IMR-90 (cell line): ENCODE measurements around the gene PTPRK. TPM values are rescaled to one million over a fixed set of nuclear protein-coding genes. Genes with fewer than 3 reads are reported as not detected.

Source experiments
- ATAC-seq: fragments of 200-7000 bp; cut with Tn5 transposase; 2 replicates; pipeline ENCODE4 v1.9.1; 2020; ENCODE audit warnings: low read depth, mild to moderate bottlenecking, moderate library complexity
- BruUV-seq: library from RNA; stranded (reverse); fragments of 400-500 nt; replicated peaks from 2 replicates; lab custom pipeline; 2021; lab: Mats Ljungman, UMichigan
- CTCF ChIA-PET: fragments of 300-600 bp; formaldehyde crosslinking; extraction: SDS; loops from one replicate; lab custom pipeline; 2021; ENCODE audit warnings: antibody characterized with exemption; lab: Yijun Ruan, JAX
- POLR2A ChIA-PET: fragments of 300-600 bp; sonication (Branson Sonifier 250); formaldehyde crosslinking; loops from one replicate; lab custom pipeline; 2022; ENCODE audit warnings: antibody characterized with exemption; ENCODE audit not compliant: unreplicated experiment; lab: Charles Lee
- DNase-seq: peaks from one replicate; pipeline ENCODE4 v3.0.0; 2013
- H2AFZ ChIP-seq: replicated peaks from 2 replicates; pipeline ENCODE3; 2013; ENCODE audit warnings: low read length, mild to moderate bottlenecking; ENCODE audit not compliant: poor library complexity
- H2AK5ac ChIP-seq: 2 replicates; pipeline ENCODE4 v1.6.1; 2013; ENCODE audit warnings: low read depth, low read length, inconsistent platforms
- H2AK9ac ChIP-seq: replicated peaks from 2 replicates; pipeline ENCODE3; 2013; ENCODE audit warnings: mild to moderate bottlenecking, low read depth, low read length, moderate library complexity; ENCODE audit not compliant: poor library complexity
- H2BK120ac ChIP-seq: 2 replicates; pipeline ENCODE4 v1.6.1; 2013; ENCODE audit warnings: low read depth, low read length, inconsistent platforms
- H2BK15ac ChIP-seq: 3 replicates; pipeline ENCODE4 v1.6.1; 2013; ENCODE audit warnings: low read depth, low read length, inconsistent platforms
- H2BK20ac ChIP-seq: 2 replicates; pipeline ENCODE4 v1.6.1; 2013; ENCODE audit warnings: low read depth, mild to moderate bottlenecking, inconsistent platforms, low read length, moderate library complexity
- H2BK5ac ChIP-seq: 2 replicates; pipeline ENCODE4 v1.6.1; 2013; ENCODE audit warnings: mild to moderate bottlenecking, low read depth, low read length, inconsistent platforms; ENCODE audit not compliant: poor library complexity, severe bottlenecking
- H3K14ac ChIP-seq: replicated peaks from 2 replicates; pipeline ENCODE4 v1.6.1; 2013; ENCODE audit warnings: low read depth, low read length, inconsistent platforms
- H3K18ac ChIP-seq: 2 replicates; pipeline ENCODE4 v1.6.1; 2013; ENCODE audit warnings: low read depth, low read length, control low read depth
- H3K23ac ChIP-seq: 2 replicates; pipeline ENCODE4 v1.6.1; 2013; ENCODE audit warnings: low read depth, low read length, inconsistent platforms
- H3K27ac ChIP-seq: 2 replicates; pipeline ENCODE4 v1.5.1; 2013; ENCODE audit warnings: mild to moderate bottlenecking, control low read depth, low read length; ENCODE audit not compliant: insufficient read depth
- H3K27me3 ChIP-seq: 2 replicates; pipeline ENCODE4 v1.6.1; 2013; ENCODE audit warnings: low read length; ENCODE audit not compliant: control insufficient read depth, insufficient read depth
- H3K36me3 ChIP-seq: 2 replicates; pipeline ENCODE4 v1.6.1; 2013; ENCODE audit warnings: low read length, mixed read lengths; ENCODE audit not compliant: control insufficient read depth, insufficient read depth
- H3K4ac ChIP-seq: 2 replicates; pipeline ENCODE4 v1.6.1; 2013; ENCODE audit warnings: low read depth, low read length, inconsistent platforms
- H3K4me1 ChIP-seq: 2 replicates; pipeline ENCODE4 v1.6.1; 2013; ENCODE audit warnings: low read length, mixed read lengths; ENCODE audit not compliant: control insufficient read depth, insufficient read depth
- H3K4me2 ChIP-seq: 2 replicates; pipeline ENCODE4 v1.6.1; 2013; ENCODE audit warnings: low read depth, mild to moderate bottlenecking, control low read depth, low read length, moderate library complexity
- H3K4me3 ChIP-seq: 2 replicates; pipeline ENCODE4 v1.5.1; 2013; ENCODE audit warnings: low read depth, mild to moderate bottlenecking, control low read depth, low read length, moderate library complexity; ENCODE audit not compliant: insufficient read depth
- H3K56ac ChIP-seq: 2 replicates; pipeline ENCODE4 v1.6.1; 2013; ENCODE audit warnings: low read length, inconsistent platforms; ENCODE audit not compliant: insufficient read depth; ENCODE audit errors: extremely low read depth
- H3K79me1 ChIP-seq, 2 experiments: 2 replicates each; pipeline ENCODE4 v1.6.1; 2013; ENCODE audit warnings: low read length in 2 of 2, inconsistent platforms in 1 of 2, low read depth in 1 of 2
- H3K9ac ChIP-seq: 2 replicates; pipeline ENCODE4 v1.6.1; 2013; ENCODE audit warnings: low read depth, low read length, control low read depth
- H3K9me1 ChIP-seq: 2 replicates; pipeline ENCODE4 v1.6.1; 2013; ENCODE audit warnings: low read length, inconsistent platforms; ENCODE audit not compliant: insufficient read depth
- H3K9me3 ChIP-seq: 2 replicates; pipeline ENCODE4 v1.6.1; 2013; ENCODE audit warnings: low read length; ENCODE audit not compliant: control insufficient read depth, insufficient read depth
- H4K20me1 ChIP-seq: 2 replicates; pipeline ENCODE4 v1.6.1; 2013; ENCODE audit warnings: low read length, inconsistent platforms; ENCODE audit not compliant: insufficient read depth
- H4K5ac ChIP-seq: 2 replicates; pipeline ENCODE4 v1.6.1; 2013; ENCODE audit warnings: mild to moderate bottlenecking, low read depth, low read length, control low read depth
- H4K8ac ChIP-seq, 2 experiments: 2 replicates each; pipeline ENCODE4 v1.6.1; 2013; ENCODE audit warnings: low read depth in 2 of 2, low read length in 2 of 2, control low read depth in 1 of 2, inconsistent platforms in 1 of 2
- H4K91ac ChIP-seq: 2 replicates; pipeline ENCODE4 v1.6.1; 2013; ENCODE audit warnings: low read depth, low read length, inconsistent platforms; ENCODE audit not compliant: insufficient read depth
- BHLHE40 ChIP-seq: fragments of 150-350 bp; IDR thresholded peaks from 2 replicates; pipeline ENCODE4 v1.6.1; 2016; ENCODE audit warnings: mild to moderate bottlenecking, low read depth, low read length
- CEBPB ChIP-seq: IDR thresholded peaks from 2 replicates; pipeline ENCODE4 v1.6.1; 2012; ENCODE audit warnings: low read depth, low read length, improper control_type of control experiment
- CHD1 ChIP-seq: IDR thresholded peaks from 2 replicates; pipeline ENCODE4 v1.6.1; 2012; ENCODE audit warnings: low read depth, low read length, improper control_type of control experiment
- CTCF ChIP-seq: conservative IDR thresholded peaks from 2 replicates; pipeline ENCODE4 v1.5.1; 2012; ENCODE audit warnings: mild to moderate bottlenecking, low read depth, low read length, improper control_type of control experiment
- ELK1 ChIP-seq: fragments of 150-350 bp; IDR thresholded peaks from 2 replicates; pipeline ENCODE4 v1.6.1; 2016; ENCODE audit warnings: low read depth, mild to moderate bottlenecking, low read length, moderate library complexity, borderline replicate concordance
- FOS ChIP-seq: fragments of 150-350 bp; IDR thresholded peaks from 2 replicates; pipeline ENCODE4 v1.6.1; 2016; ENCODE audit warnings: low read depth, low read length
- MAFK ChIP-seq: IDR thresholded peaks from 2 replicates; pipeline ENCODE4 v1.6.1; 2012; ENCODE audit warnings: low read depth, low read length, improper control_type of control experiment
- MAZ ChIP-seq: IDR thresholded peaks from 2 replicates; pipeline ENCODE4 v1.6.1; 2012; ENCODE audit warnings: low read depth, mild to moderate bottlenecking, low read length, improper control_type of control experiment, moderate library complexity, borderline replicate concordance
- MXI1 ChIP-seq: IDR thresholded peaks from 2 replicates; pipeline ENCODE4 v1.6.1; 2012; ENCODE audit warnings: low read depth, mild to moderate bottlenecking, low read length, moderate library complexity, borderline replicate concordance
- NFE2L2 ChIP-seq: fragments of 150-350 bp; IDR thresholded peaks from 2 replicates; pipeline ENCODE4 v1.6.1; 2016; ENCODE audit warnings: low read depth, mild to moderate bottlenecking, low read length
- POLR2A ChIP-seq: IDR thresholded peaks from 2 replicates; pipeline ENCODE4 v1.6.1; 2012; ENCODE audit warnings: mild to moderate bottlenecking, low read depth, low read length
- RAD21 ChIP-seq: IDR thresholded peaks from 2 replicates; pipeline ENCODE4 v1.6.1; 2012; ENCODE audit warnings: low read length, improper control_type of control experiment
- RCOR1 ChIP-seq: IDR thresholded peaks from 2 replicates; pipeline ENCODE4 v1.6.1; 2012; ENCODE audit warnings: mild to moderate bottlenecking, low read length, improper control_type of control experiment; ENCODE audit not compliant: insufficient replicate concordance
- RFX5 ChIP-seq: IDR thresholded peaks from 2 replicates; pipeline ENCODE4 v1.8.0; 2012; ENCODE audit warnings: low read depth, mild to moderate bottlenecking, low read length, moderate library complexity
- SMC3 ChIP-seq: fragments of 150-350 bp; IDR thresholded peaks from 2 replicates; pipeline ENCODE4 v1.6.1; 2016; ENCODE audit warnings: low read depth, mild to moderate bottlenecking, antibody characterized with exemption, low read length, moderate library complexity
- USF2 ChIP-seq: fragments of 150-350 bp; IDR thresholded peaks from 2 replicates; pipeline ENCODE4 v1.6.1; 2017; ENCODE audit warnings: mild to moderate bottlenecking, antibody characterized with exemption, low read length, low read depth
- WGBS, 2 experiments: methylation state at CpG; one replicate each; pipeline versions ENCODE4 v1.1.5 to v1.1.7; 2013; ENCODE audit warnings: missing lambda C conversion rate in 2 of 2; ENCODE audit not compliant: insufficient read length in 1 of 2; ENCODE audit errors: extremely low coverage in 2 of 2; 5-methylcytosine and 5-hydroxymethylcytosine counted together
- dilution Hi-C: fragments of 300-500 bp; cut with HindIII; formaldehyde crosslinking; loops from one replicate; pipeline ENCODE4 v1.14.3; 2018; ENCODE audit warnings: low sequenced_read_pairs; ENCODE audit not compliant: unreplicated experiment
- in situ Hi-C: fragments of 300-500 bp; cut with MboI; formaldehyde crosslinking; loops from 3 replicates; pipeline ENCODE4 v1.14.3; 2019; ENCODE audit warnings: low sequenced_read_pairs, inconsistent platforms, mixed read lengths
- intact Hi-C: fragments of 100-400 bp; cut with micrococcal nuclease; formaldehyde crosslinking; loops from 2 replicates; pipeline ENCODE4 v1.10.0; 2022
- polyA plus RNA-seq, 3 experiments: library from polyadenylated mRNA; depleted of rRNA; stranded (reverse); fragments of >200 nt; gene quantifications; 2 replicates each; pipeline ENCODE4 v1.2.3, GENCODE V29; 2012; ENCODE audit warnings: low replicate concordance in 1 of 3
- total RNA-seq: library from RNA; depleted of rRNA; stranded (reverse); fragments of >200 nt; gene quantifications from 2 replicates; pipeline ENCODE4 v1.2.3, GENCODE V29; 2012

Gene PTPRK
- total and polyA plus RNA-seq, 2 of the 4 experiments (the other 2 are of a cell fraction), result 18.0 to 80.8 TPM

GRCh38 chr6:128018821-128019220, 501.6 kb downstream of the PTPRK start:
- Histone ChIP-seq H3K4me1 (no peaks in the 10 kb centered on the region), H3K4me2 (no peak overlapping the region), H2BK20ac (no peak overlapping the region), H3K9me3 (no peaks in the 10 kb centered on the region), H3K56ac (no peak overlapping the region), H3K4me3 (no peak overlapping the region), H4K5ac (no peak overlapping the region), H4K91ac (no peak overlapping the region), H2BK15ac (no peak overlapping the region), H4K8ac (no peak overlapping the region), H3K9me1 (no peaks in the 10 kb centered on the region; the same call in 1 of the 2 replicates), H2BK5ac (no peak overlapping the region), H3K4ac (no peak overlapping the region), H2AK9ac (no peak overlapping the region), H3K14ac (no peak overlapping the region), H3K79me1 (no peaks in the 10 kb centered on the region), H3K27me3 (no peaks in the 10 kb centered on the region), H3K9ac (no peak overlapping the region), H3K36me3 (0 out of 2 replicates have a peak, but pooled peaks cover 2% of the 10 kb centered on the region), H2AFZ (no peak overlapping the region), H4K20me1 (no peaks in the 10 kb centered on the region), H3K27ac (no peak overlapping the region), H3K23ac (no peak overlapping the region), H3K18ac (no peak overlapping the region), H2BK120ac (no peak overlapping the region), H2AK5ac (no peak overlapping the region)
- TF ChIP-seq RCOR1, result no peak
- TF ChIP-seq MAZ, result no peak
- TF ChIP-seq SMC3, result no peak
- TF ChIP-seq CTCF, result no peak
- TF ChIP-seq ELK1, result no peak
- no peak for TF ChIP-seq NFE2L2
- TF ChIP-seq BHLHE40, result no peak
- no peak for TF ChIP-seq RFX5
- TF ChIP-seq USF2, result no peak
- TF ChIP-seq CEBPB, result no peak
- TF ChIP-seq CHD1, result no peak
- TF ChIP-seq MXI1, result no peak
- no peak for TF ChIP-seq POLR2A
- TF ChIP-seq FOS, result no peak
- TF ChIP-seq RAD21, result no peak
- TF ChIP-seq MAFK, result no peak
- dilution Hi-C loops (no loop called here), in situ Hi-C loops (no loop called here), intact Hi-C loops (no loop called here)
- no TSS peak for BruUV-seq
- ChIA-PET CTCF (no interaction called here), POLR2A (no interaction called here)
- no peak for DNase-seq
- no CpG with 5 or more reads among the region's 2 CpGs for WGBS, 2 experiments
- no peak for ATAC-seq
